Ovary (tissue), 9 donors: ENCODE measurements around the gene TECPR2. TPM values are rescaled to one million over a fixed set of nuclear protein-coding genes. Genes with fewer than 3 reads are reported as not detected.
A peak's percentile ranks its signal among the peaks of the same experiment; 100 is the strongest.

ENCODE experiments used
- DNase-seq, 5 donors: peaks; one replicate each; pipeline ENCODE4 v3.0.0-alpha.2; 2019 to 2020
- H3K27ac ChIP-seq, 2 donors: fragments of 200-600 bp; one replicate each; pipeline versions ENCODE4 v1.5.1 to v1.8.0; 2019 to 2022
- H3K27me3 ChIP-seq: fragments of 200-600 bp; one replicate; pipeline ENCODE4 v1.8.0; 2022
- H3K36me3 ChIP-seq: fragments of 200-600 bp; sonication (generic); one replicate; pipeline ENCODE4 v1.5.1; 2019
- H3K4me1 ChIP-seq: one replicate; pipeline ENCODE4 v1.8.1; 2013; ENCODE audit warnings: mild to moderate bottlenecking, moderate library complexity; ENCODE audit not compliant: insufficient read depth
- H3K4me3 ChIP-seq: fragments of 200-600 bp; sonication (generic); one replicate; pipeline ENCODE4 v1.5.1; 2017
- H3K9me3 ChIP-seq, 2 donors: fragments of 200-600 bp in 1 of 2; sonication (generic) in 1 of 2; one replicate each; pipeline versions ENCODE4 v1.5.1 to v1.8.1; 2013 to 2019; ENCODE audit warnings: mild to moderate bottlenecking in 1 of 2, moderate library complexity in 1 of 2
- EP300 ChIP-seq: sonication (generic); formaldehyde crosslinking; IDR thresholded peaks from one replicate; pipeline ENCODE4 v1.6.1; 2017; ENCODE audit warnings: antibody characterized with exemption
- POLR2A ChIP-seq: fragments of 450-650 bp; IDR thresholded peaks from one replicate; pipeline ENCODE4 v1.6.1; 2017; ENCODE audit warnings: antibody characterized with exemption, mild to moderate bottlenecking, moderate library complexity
- WGBS, 3 donors: extraction: QIAGEN DNeasy Blood & Tissue Kit in 1 of 3; methylation state at CpG; one replicate each; pipeline versions ENCODE4 v1.1.5 to v1.1.7; 2013 to 2017; 5-methylcytosine and 5-hydroxymethylcytosine counted together
- intact Hi-C, 4 donors: fragments of 100-400 bp; cut with DNase I; formaldehyde crosslinking; loops; one replicate each; pipeline versions ENCODE4 v1.11.0 to v1.15.1; 2022 to 2023
- polyA plus RNA-seq, 2 donors: library from polyadenylated mRNA; stranded (reverse); fragments of 200-250 nt in 1 of 2; fragments of 350-450 nt in 1 of 2; fragmentation: Illumina TruSeq in 1 of 2; extraction: RNeasy Lipid Tissue Mini Kit (QIAGEN cat#74804) in 1 of 2; gene quantifications; one replicate each; pipeline ENCODE4 v1.2.3, GENCODE V29; 2013 to 2014
- total RNA-seq, 7 donors: library from RNA; depleted of rRNA in 2 of 7; stranded (reverse); fragments of >200 nt in 2 of 7; fragmentation: NEBNext Ultra II Directional in 3 of 7; extraction: Animal tissue kit (Norgen Biotek cat#: 25700) in 3 of 7; gene quantifications; one replicate each; pipeline versions ENCODE4 v1.1.0 to v1.2.4, GENCODE V29; 2016 to 2023
- TF ChIP-seq, protein P1 (sequence below), 3 donors: fragments of 450-650 bp in 2 of 3; fragments of 200-600 bp in 1 of 3; IDR thresholded peaks; one replicate each; pipeline versions ENCODE4 v1.5.1 to v1.8.0; 2016 to 2022; ENCODE audit warnings: antibody characterized with exemption in 3 of 3, mild to moderate bottlenecking in 1 of 3
- donor health status: DM: no; HTN: no; CAD: no; lungs with moderate emphysema.
- donor health status: DM: no; HTN: no; CAD: no.
- donor health status: Bipolar disorder and iron deficiency.
- donor health status: DM: yes; HTN: yes; CAD: no.
- donor health status: DM: no; HTN: no; CAD: no.
- donor health status: DM: yes; HTN: yes; CAD: no.

The TECPR2 gene
- total and polyA plus RNA-seq, 9 donors = 8.6 to 29.3 (median 25.8) TPM

- Histone ChIP-seq H3K9me3 (no peaks in the 10 kb centered on the region), H3K36me3 (no peaks in the 10 kb centered on the region), H3K4me3 (no peak overlapping the region), H3K27ac (peak overlapping the region in 1 of 2 donors; percentile 64), H3K4me1 (peaks cover 6% of the 10 kb centered on the region), H3K27me3 (no peaks in the 10 kb centered on the region)
- no peak for TF ChIP-seq POLR2A
- no peak for TF ChIP-seq EP300
- TF ChIP-seq, protein P1, sequence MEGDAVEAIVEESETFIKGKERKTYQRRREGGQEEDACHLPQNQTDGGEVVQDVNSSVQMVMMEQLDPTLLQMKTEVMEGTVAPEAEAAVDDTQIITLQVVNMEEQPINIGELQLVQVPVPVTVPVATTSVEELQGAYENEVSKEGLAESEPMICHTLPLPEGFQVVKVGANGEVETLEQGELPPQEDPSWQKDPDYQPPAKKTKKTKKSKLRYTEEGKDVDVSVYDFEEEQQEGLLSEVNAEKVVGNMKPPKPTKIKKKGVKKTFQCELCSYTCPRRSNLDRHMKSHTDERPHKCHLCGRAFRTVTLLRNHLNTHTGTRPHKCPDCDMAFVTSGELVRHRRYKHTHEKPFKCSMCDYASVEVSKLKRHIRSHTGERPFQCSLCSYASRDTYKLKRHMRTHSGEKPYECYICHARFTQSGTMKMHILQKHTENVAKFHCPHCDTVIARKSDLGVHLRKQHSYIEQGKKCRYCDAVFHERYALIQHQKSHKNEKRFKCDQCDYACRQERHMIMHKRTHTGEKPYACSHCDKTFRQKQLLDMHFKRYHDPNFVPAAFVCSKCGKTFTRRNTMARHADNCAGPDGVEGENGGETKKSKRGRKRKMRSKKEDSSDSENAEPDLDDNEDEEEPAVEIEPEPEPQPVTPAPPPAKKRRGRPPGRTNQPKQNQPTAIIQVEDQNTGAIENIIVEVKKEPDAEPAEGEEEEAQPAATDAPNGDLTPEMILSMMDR (IDR thresholded peaks at IDR 0.05) = no peak
- intact Hi-C loops = no loop called here
- 43 to 54% (median 50%) methylated on average over 17 of the region's 17 CpGs for WGBS, 3 donors
- DNase-seq = no peak
Observed at GRCh38 chr14:102486513-102487203, 123.9 kb downstream of the TECPR2 start.

- Histone ChIP-seq H3K4me3 (no peak overlapping the region), H3K9me3 (no peaks in the 10 kb centered on the region), H3K36me3 (no peaks in the 10 kb centered on the region), H3K4me1 (peaks cover 6% of the 10 kb centered on the region), H3K27ac (peak overlapping the region in 1 of 2 donors; percentile 64), H3K27me3 (no peaks in the 10 kb centered on the region)
- TF ChIP-seq EP300 (no peak), POLR2A (no peak)
- TF ChIP-seq, protein P1 (IDR thresholded peaks at IDR 0.05) = no peak
- intact Hi-C loops = no loop called here
- peak in 1 of 5 donors; percentile 28 for DNase-seq
- WGBS, 3 donors = 10 to 21% (median 18%) methylated on average over 7 of the region's 7 CpGs
Observed at GRCh38 chr14:102487204-102487577, 124.5 kb downstream of the TECPR2 start.

DNA sequence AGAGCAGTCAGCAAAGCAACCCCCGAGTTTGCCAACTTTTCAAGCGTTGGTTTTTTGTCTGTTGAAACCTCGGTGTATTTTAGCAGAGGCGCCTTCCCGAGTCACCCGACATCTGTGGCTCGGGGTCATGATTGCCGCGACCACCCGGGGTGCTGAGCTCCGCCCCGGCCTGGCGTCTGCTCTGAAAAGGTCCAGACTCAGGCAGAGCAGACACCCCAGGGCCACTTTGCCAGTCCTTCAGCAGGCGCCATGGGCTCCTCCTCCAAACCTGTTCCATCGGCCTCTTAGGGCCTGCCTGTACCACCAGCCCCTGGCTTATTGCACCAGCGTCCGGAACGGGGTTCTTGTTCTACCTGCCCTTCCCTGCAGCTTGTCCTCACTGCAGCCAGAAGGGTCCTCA, 127.7 kb downstream of the TECPR2 start:
- H3K27ac ChIP-seq = no peak overlapping the region
- TF ChIP-seq, protein P1 (IDR thresholded peaks at IDR 0.05) = no peak
- TF ChIP-seq POLR2A (no peak), EP300 (no peak)
- intact Hi-C loops = no loop called here
- DNase-seq = peak in 1 of 5 donors; percentile 27
- H3K27me3 ChIP-seq = no peaks in the 10 kb centered on the region
- peaks cover 8% of the 10 kb centered on the region for H3K4me1 ChIP-seq
- no peak overlapping the region for H3K4me3 ChIP-seq
- WGBS, 3 donors = 91 to 92% (median 91%) methylated on average over 18 of the region's 18 CpGs
- H3K36me3 ChIP-seq = no peaks in the 10 kb centered on the region
- no peaks in the 10 kb centered on the region for H3K9me3 ChIP-seq

DNA sequence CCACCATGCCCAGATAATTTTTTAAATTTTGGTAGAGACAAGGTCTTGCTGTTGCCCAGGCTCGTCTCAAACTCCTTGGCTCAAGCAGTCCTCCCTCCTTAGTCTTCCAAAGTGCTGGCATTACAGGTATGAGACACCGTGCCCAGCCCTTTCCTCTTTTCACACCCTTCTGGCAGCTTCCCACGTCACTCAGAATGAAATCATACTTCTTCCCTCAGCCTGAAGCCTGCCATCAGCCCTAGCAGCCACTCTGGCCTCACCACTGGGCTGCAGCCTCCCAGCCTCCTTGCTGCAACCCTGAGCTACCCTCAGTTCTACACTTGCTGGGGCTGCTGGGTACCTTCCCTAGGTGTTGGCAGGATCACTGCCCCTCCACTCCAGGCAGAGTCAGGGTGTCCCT, 128.6 kb downstream of the TECPR2 start:
- DNase-seq = peak in 1 of 5 donors; percentile 16
- Histone ChIP-seq H3K9me3 (no peaks in the 10 kb centered on the region), H3K4me1 (peaks cover 6% of the 10 kb centered on the region), H3K36me3 (no peaks in the 10 kb centered on the region), H3K4me3 (no peak overlapping the region), H3K27me3 (no peaks in the 10 kb centered on the region), H3K27ac (no peak overlapping the region)
- TF ChIP-seq, protein P1 (IDR thresholded peaks at IDR 0.05) = no peak
- no peak for TF ChIP-seq POLR2A
- TF ChIP-seq EP300 = no peak
- intact Hi-C loops = no loop called here
- WGBS, 3 donors = 94 to 98% (median 94%) methylated on average over 3 of the region's 3 CpGs
